ENCODE results near the gene SORL1.

SORL1 gene

DNA sequence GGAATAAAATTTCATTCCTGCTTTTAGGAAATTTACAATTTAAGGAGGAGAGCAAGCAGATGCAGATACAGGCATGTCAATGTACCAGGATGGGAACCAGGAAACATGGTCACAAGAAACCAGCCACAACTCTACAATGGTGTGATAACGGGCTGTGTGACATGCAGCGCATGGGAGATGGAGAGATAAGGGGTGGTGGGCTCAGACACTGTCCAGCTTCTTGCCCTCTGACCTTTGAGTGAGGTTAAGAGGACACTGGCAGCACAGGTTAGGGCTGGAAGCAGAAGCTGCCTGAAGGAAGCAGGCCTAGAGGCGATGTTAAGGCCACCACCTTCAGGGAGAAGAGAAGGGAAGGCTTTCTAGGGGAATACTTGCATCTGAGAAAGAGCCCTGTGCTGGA, 3.0 kb downstream of the SORL1 start:
- no peaks in the 10 kb centered on the region for H3K27me3 ChIP-seq (ENCODE audit: control insufficient read depth, insufficient read depth, low read length)
- no peaks in the 10 kb centered on the region for H3K4me1 ChIP-seq
- no peak overlapping the region for H3K27ac ChIP-seq
- H3K79me2 ChIP-seq: no peaks in the 10 kb centered on the region
- no peak overlapping the region for H2AFZ ChIP-seq
- no peaks in the 10 kb centered on the region for H3K36me3 ChIP-seq (ENCODE audit: control insufficient read depth, insufficient read depth, low read length)
- H3K9me3 ChIP-seq (ENCODE audit: control insufficient read depth, low read length): no peaks in the 10 kb centered on the region
- H3K4me2 ChIP-seq (ENCODE audit: low read length): no peak overlapping the region
- H3K9ac ChIP-seq: no peak overlapping the region
- TF ChIP-seq, protein P1, sequence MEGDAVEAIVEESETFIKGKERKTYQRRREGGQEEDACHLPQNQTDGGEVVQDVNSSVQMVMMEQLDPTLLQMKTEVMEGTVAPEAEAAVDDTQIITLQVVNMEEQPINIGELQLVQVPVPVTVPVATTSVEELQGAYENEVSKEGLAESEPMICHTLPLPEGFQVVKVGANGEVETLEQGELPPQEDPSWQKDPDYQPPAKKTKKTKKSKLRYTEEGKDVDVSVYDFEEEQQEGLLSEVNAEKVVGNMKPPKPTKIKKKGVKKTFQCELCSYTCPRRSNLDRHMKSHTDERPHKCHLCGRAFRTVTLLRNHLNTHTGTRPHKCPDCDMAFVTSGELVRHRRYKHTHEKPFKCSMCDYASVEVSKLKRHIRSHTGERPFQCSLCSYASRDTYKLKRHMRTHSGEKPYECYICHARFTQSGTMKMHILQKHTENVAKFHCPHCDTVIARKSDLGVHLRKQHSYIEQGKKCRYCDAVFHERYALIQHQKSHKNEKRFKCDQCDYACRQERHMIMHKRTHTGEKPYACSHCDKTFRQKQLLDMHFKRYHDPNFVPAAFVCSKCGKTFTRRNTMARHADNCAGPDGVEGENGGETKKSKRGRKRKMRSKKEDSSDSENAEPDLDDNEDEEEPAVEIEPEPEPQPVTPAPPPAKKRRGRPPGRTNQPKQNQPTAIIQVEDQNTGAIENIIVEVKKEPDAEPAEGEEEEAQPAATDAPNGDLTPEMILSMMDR (IDR thresholded peaks at IDR 0.05): no peak
- H3K4me3 ChIP-seq (ENCODE audit: low read depth, low read length): no peak overlapping the region

DNA sequence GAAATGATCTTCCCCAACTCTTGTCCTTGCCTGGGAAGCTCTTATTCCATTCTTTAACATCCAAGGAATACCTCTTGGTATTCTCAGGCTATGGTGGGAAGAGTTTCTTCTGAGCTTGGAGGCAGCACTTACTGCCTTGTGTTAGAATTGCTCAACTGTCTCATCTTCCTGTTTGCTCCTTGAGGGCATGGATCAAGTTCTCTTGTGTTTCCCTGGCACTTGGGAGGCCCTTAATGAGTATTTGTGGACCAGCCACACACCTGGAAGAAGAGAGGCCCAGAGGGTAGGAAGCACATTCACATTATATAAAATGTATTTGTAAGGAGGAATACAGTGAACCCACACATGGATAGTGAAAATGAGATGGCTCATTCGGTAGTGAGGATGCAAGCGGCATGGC, 4.0 kb downstream of the SORL1 start:
- TF ChIP-seq, protein P1 (IDR thresholded peaks at IDR 0.05): no peak
- Histone ChIP-seq H3K9ac (no peak overlapping the region), H3K27ac (no peak overlapping the region), H3K27me3 (ENCODE audit: control insufficient read depth, insufficient read depth, low read length) (no peaks in the 10 kb centered on the region), H3K79me2 (no peaks in the 10 kb centered on the region), H3K36me3 (ENCODE audit: control insufficient read depth, insufficient read depth, low read length) (no peaks in the 10 kb centered on the region), H3K4me2 (ENCODE audit: low read length) (no peak overlapping the region), H2AFZ (no peak overlapping the region), H3K4me1 (no peaks in the 10 kb centered on the region), H3K9me3 (ENCODE audit: control insufficient read depth, low read length) (no peaks in the 10 kb centered on the region), H3K4me3 (ENCODE audit: low read depth, low read length) (no peak overlapping the region)

DNA sequence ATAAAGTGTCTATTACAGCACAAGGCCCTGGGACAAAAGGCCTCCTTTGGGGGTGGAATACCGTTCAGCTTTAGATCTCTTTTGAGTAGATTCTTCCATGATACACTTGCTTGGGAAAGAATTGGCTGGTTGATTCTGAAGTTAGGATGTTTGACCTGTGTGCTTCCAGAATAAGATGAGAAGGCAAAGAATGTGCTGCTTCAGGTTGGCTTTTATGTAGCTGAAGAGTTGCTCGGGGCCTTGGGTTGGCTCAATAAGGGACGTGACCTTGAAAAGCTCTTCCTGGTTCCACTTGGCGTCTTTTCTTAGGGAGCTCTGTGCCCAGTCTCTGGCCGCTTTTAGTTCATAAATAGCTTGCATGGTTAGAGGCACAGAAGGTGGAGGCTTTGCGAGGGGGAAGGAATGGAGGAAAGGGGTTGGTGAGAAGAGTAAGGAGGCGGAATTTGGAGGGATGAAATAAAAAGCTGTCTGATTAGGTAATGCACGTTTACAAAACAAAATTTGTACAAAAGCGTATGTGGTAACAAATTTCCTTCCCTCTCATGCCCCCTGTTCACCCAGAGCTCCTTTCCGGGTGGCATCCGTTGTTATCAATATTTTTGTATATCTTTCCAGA, 4.8 kb downstream of the SORL1 start:
- Histone ChIP-seq H3K4me2 (ENCODE audit: low read length) (no peak overlapping the region), H3K9me3 (ENCODE audit: control insufficient read depth, low read length) (no peaks in the 10 kb centered on the region), H3K36me3 (ENCODE audit: control insufficient read depth, insufficient read depth, low read length) (no peaks in the 10 kb centered on the region), H3K9ac (no peak overlapping the region), H3K27ac (no peak overlapping the region), H3K4me1 (no peaks in the 10 kb centered on the region), H3K79me2 (no peaks in the 10 kb centered on the region), H3K4me3 (ENCODE audit: low read depth, low read length) (no peak overlapping the region), H2AFZ (no peak overlapping the region), H3K27me3 (ENCODE audit: control insufficient read depth, insufficient read depth, low read length) (no peaks in the 10 kb centered on the region)
- TF ChIP-seq, protein P1 (IDR thresholded peaks at IDR 0.05): no peak

DNA sequence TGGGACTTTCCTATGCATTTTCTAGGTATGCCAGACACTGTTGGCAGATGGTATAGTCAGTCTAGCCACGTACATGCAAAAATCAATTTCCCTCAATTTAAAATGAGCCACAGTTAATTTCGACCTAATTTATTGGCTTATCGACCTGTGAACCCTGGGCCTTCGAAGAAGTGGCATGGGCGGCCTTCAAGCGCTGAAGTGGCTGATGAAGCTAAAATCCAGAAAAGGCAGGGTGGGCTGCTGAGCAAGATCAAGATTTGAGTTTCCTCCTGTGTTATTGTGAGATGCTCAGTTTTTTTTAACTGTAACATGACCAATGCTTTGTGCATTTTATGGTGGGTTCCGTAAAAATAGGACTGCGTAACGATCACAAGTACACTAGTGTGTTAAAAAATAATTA, 6.4 kb downstream of the SORL1 start:
- H3K27me3 ChIP-seq (ENCODE audit: control insufficient read depth, insufficient read depth, low read length): no peaks in the 10 kb centered on the region
- TF ChIP-seq, protein P1 (IDR thresholded peaks at IDR 0.05): no peak
- H3K4me2 ChIP-seq (ENCODE audit: low read length): no peak overlapping the region
- no peaks in the 10 kb centered on the region for H3K4me1 ChIP-seq
- H3K9ac ChIP-seq: no peak overlapping the region
- no peaks in the 10 kb centered on the region for H3K79me2 ChIP-seq
- no peak overlapping the region for H3K4me3 ChIP-seq (ENCODE audit: low read depth, low read length)
- H3K27ac ChIP-seq: no peak overlapping the region
- no peak overlapping the region for H2AFZ ChIP-seq
- H3K36me3 ChIP-seq (ENCODE audit: control insufficient read depth, insufficient read depth, low read length): no peaks in the 10 kb centered on the region
- H3K9me3 ChIP-seq (ENCODE audit: control insufficient read depth, low read length): no peaks in the 10 kb centered on the region

DNA sequence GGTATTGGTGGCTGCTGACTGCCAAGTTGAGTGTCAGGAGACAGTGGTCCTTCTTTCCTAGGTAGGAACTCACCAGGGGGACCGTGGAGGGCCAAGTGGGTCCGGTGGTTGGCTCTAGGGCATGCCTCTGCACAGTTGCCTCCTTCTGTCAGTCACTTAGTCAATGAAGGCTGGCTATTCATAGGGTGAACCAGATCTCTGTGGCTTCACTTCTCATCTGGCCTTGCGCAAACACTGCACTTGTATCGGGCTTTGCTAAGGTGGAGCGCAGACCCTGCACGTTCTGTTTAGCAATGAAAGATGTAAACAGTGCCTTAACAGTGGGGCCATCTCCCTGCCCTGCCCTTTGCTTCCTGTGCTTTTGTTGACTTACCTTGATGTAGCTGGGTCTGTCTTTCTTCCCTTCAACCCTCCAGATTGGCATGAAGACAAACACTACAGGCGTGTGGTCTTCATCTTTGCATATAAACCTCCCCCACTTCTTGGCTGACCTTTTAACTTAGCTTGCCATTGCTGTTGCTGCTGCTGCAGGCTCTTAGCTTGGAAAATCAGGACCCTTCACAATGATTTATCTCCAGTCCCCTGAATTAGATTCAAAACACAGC, 7.4 kb downstream of the SORL1 start:
- Histone ChIP-seq H3K27me3 (ENCODE audit: control insufficient read depth, insufficient read depth, low read length) (no peaks in the 10 kb centered on the region), H3K4me1 (no peaks in the 10 kb centered on the region), H3K79me2 (no peaks in the 10 kb centered on the region), H2AFZ (no peak overlapping the region), H3K9ac (no peak overlapping the region), H3K4me3 (ENCODE audit: low read depth, low read length) (no peak overlapping the region), H3K9me3 (ENCODE audit: control insufficient read depth, low read length) (no peaks in the 10 kb centered on the region), H3K27ac (no peak overlapping the region), H3K4me2 (ENCODE audit: low read length) (no peak overlapping the region), H3K36me3 (ENCODE audit: control insufficient read depth, insufficient read depth, low read length) (no peaks in the 10 kb centered on the region)
- TF ChIP-seq, protein P1 (IDR thresholded peaks at IDR 0.05): no peak
